SK-N-MC (cell line): ENCODE results near the gene ACTL10.

Experiments used
- EZH2 ChIP-seq: fragments of 200-600 bp; sonication (generic); IDR thresholded peaks from one replicate; pipeline ENCODE4 v1.6.1; 2017; ENCODE audit warnings: antibody characterized with exemption
- POLR2AphosphoS5 ChIP-seq: IDR thresholded peaks from 2 replicates; pipeline ENCODE4 v1.6.1; 2012; ENCODE audit warnings: mild to moderate bottlenecking, low read depth, low read length, borderline replicate concordance

- no peak for TF ChIP-seq POLR2AphosphoS5
- no peak for TF ChIP-seq EZH2
Measured at GRCh38 chr20:33680686-33681085, 13.9 kb downstream of the ACTL10 start.
